ENCODE measurements around the gene RXRG.

Gene RXRG

GRCh38 chr1:165389609-165390008 lies 55.3 kb downstream of the RXRG start:
- DNase-seq (no peak), ATAC-seq (replicated peaks) (no peak)
- Mint-ChIP-seq H3K27me3 (peaks cover 75 to 84% of the 10 kb centered on the region in 2 donors), H3K4me3 (no peak overlapping the region), H3K27ac (no peak overlapping the region), H3K36me3 (ENCODE audit: insufficient read depth) (peaks cover 11% of the 10 kb centered on the region), H3K9me3 (no peaks in the 10 kb centered on the region), H3K4me1 (ENCODE audit: low read depth in 2 of 2) (peaks cover 10% of the 10 kb centered on the region in 2 donors)

- Mint-ChIP-seq H3K4me3 (no peak overlapping the region), H3K36me3 (ENCODE audit: insufficient read depth) (peaks cover 3% of the 10 kb centered on the region), H3K27me3 (peaks cover 74 to 87% of the 10 kb centered on the region in 2 donors), H3K27ac (no peak overlapping the region), H3K9me3 (no peaks in the 10 kb centered on the region), H3K4me1 (ENCODE audit: low read depth in 2 of 2) (peaks cover 3 to 5% of the 10 kb centered on the region in 2 donors)
- DNase-seq (no peak), ATAC-seq (replicated peaks) (no peak)
Measured at GRCh38 chr1:165387961-165388360, 57.0 kb downstream of the RXRG start.

GRCh38 chr1:165387505-165387904 lies 57.4 kb downstream of the RXRG start:
- Mint-ChIP-seq H3K27me3 (peaks cover 74 to 87% of the 10 kb centered on the region in 2 donors), H3K36me3 (ENCODE audit: insufficient read depth) (no peaks in the 10 kb centered on the region), H3K27ac (no peak overlapping the region), H3K4me3 (no peak overlapping the region), H3K4me1 (ENCODE audit: low read depth in 2 of 2) (peaks cover 0 to under 1% of the 10 kb centered on the region in 2 donors), H3K9me3 (no peaks in the 10 kb centered on the region)
- no peak for DNase-seq
- ATAC-seq (replicated peaks) = no peak

GRCh38 chr1:165383599-165384405 lies 61.1 kb downstream of the RXRG start:
- DNase-seq = no peak
- Mint-ChIP-seq H3K36me3 (ENCODE audit: insufficient read depth) (no peaks in the 10 kb centered on the region), H3K27ac (no peak overlapping the region), H3K4me1 (ENCODE audit: low read depth in 2 of 2) (no peaks in the 10 kb centered on the region), H3K9me3 (no peaks in the 10 kb centered on the region), H3K4me3 (no peak overlapping the region), H3K27me3 (peaks cover 68 to 70% of the 10 kb centered on the region in 2 donors)
- no peak for ATAC-seq (replicated peaks)

- Mint-ChIP-seq H3K9me3 (no peaks in the 10 kb centered on the region), H3K4me3 (no peak overlapping the region), H3K4me1 (ENCODE audit: low read depth in 2 of 2) (no peaks in the 10 kb centered on the region), H3K36me3 (ENCODE audit: insufficient read depth) (no peaks in the 10 kb centered on the region), H3K27ac (no peak overlapping the region), H3K27me3 (peaks cover 61 to 62% of the 10 kb centered on the region in 2 donors)
- ATAC-seq (replicated peaks) (no peak), DNase-seq (no peak)
Measured at GRCh38 chr1:165383067-165383466, 61.9 kb downstream of the RXRG start.

- DNase-seq (no peak), ATAC-seq (replicated peaks) (no peak)
- H3K36me3 Mint-ChIP-seq (ENCODE audit: insufficient read depth) = no peaks in the 10 kb centered on the region
- no peak overlapping the region for H3K27ac Mint-ChIP-seq
- no peak overlapping the region for H3K4me3 Mint-ChIP-seq
- peaks cover 53 to 55% of the 10 kb centered on the region in 2 donors for H3K27me3 Mint-ChIP-seq
- H3K9me3 Mint-ChIP-seq = no peaks in the 10 kb centered on the region
- peaks cover 1 to 3% of the 10 kb centered on the region in 2 donors for H3K4me1 Mint-ChIP-seq (ENCODE audit: low read depth in 2 of 2)
Measured at GRCh38 chr1:165381745-165382505, 63.0 kb downstream of the RXRG start.

- no peaks in the 10 kb centered on the region for H3K36me3 Mint-ChIP-seq (ENCODE audit: insufficient read depth)
- H3K27me3 Mint-ChIP-seq = peaks cover 66% of the 10 kb centered on the region in 2 donors
- peaks cover 6 to 13% of the 10 kb centered on the region in 2 donors for H3K4me1 Mint-ChIP-seq (ENCODE audit: low read depth in 2 of 2)
- H3K9me3 Mint-ChIP-seq = no peaks in the 10 kb centered on the region
- DNase-seq = no peak
- no peak overlapping the region for H3K27ac Mint-ChIP-seq
- peak overlapping the region; percentile 60 to 69 for H3K4me3 Mint-ChIP-seq
- ATAC-seq (replicated peaks) = peak; percentile 31
Measured at GRCh38 chr1:165376811-165377311, 68.1 kb downstream of the RXRG start.

GRCh38 chr1:165376041-165376810 lies 68.7 kb downstream of the RXRG start:
- H3K36me3 Mint-ChIP-seq (ENCODE audit: insufficient read depth) = no peaks in the 10 kb centered on the region
- peak in 2 of 3 experiments; percentile 10 to 11 for DNase-seq
- no peak overlapping the region for H3K27ac Mint-ChIP-seq
- peak; percentile 80 for ATAC-seq (replicated peaks)
- peaks cover 6 to 13% of the 10 kb centered on the region in 2 donors for H3K4me1 Mint-ChIP-seq (ENCODE audit: low read depth in 2 of 2)
- peak overlapping the region; percentile 60 to 69 for H3K4me3 Mint-ChIP-seq
- H3K27me3 Mint-ChIP-seq = peaks cover 68 to 72% of the 10 kb centered on the region in 2 donors
- no peaks in the 10 kb centered on the region for H3K9me3 Mint-ChIP-seq

GRCh38 chr1:165375623-165376022 lies 69.3 kb downstream of the RXRG start:
- Mint-ChIP-seq H3K27ac (no peak overlapping the region), H3K4me3 (peak overlapping the region in 1 of 2 donors; percentile 69), H3K27me3 (peaks cover 72 to 78% of the 10 kb centered on the region in 2 donors), H3K4me1 (ENCODE audit: low read depth in 2 of 2) (peaks cover 6 to 13% of the 10 kb centered on the region in 2 donors), H3K9me3 (no peaks in the 10 kb centered on the region), H3K36me3 (ENCODE audit: insufficient read depth) (no peaks in the 10 kb centered on the region)
- DNase-seq = no peak
- ATAC-seq (replicated peaks) = no peak

- DNase-seq (no peak), ATAC-seq (replicated peaks) (no peak)
- H3K9me3 Mint-ChIP-seq = no peaks in the 10 kb centered on the region
- no peak overlapping the region for H3K27ac Mint-ChIP-seq
- peaks cover 5 to 12% of the 10 kb centered on the region in 2 donors for H3K4me1 Mint-ChIP-seq (ENCODE audit: low read depth in 2 of 2)
- H3K4me3 Mint-ChIP-seq = no peak overlapping the region
- H3K36me3 Mint-ChIP-seq (ENCODE audit: insufficient read depth) = no peaks in the 10 kb centered on the region
- peaks cover 88% of the 10 kb centered on the region in 2 donors for H3K27me3 Mint-ChIP-seq
Measured at GRCh38 chr1:165371588-165372225, 73.2 kb downstream of the RXRG start.

- H3K36me3 Mint-ChIP-seq (ENCODE audit: insufficient read depth) = no peaks in the 10 kb centered on the region
Measured at GRCh38 chr1:165369255-165369848, 75.6 kb downstream of the RXRG start.

GRCh38 chr1:165367375-165367993 lies 77.4 kb downstream of the RXRG start:
- Mint-ChIP-seq H3K4me3 (no peak overlapping the region), H3K9me3 (no peaks in the 10 kb centered on the region), H3K4me1 (ENCODE audit: low read depth in 2 of 2) (peaks cover 2 to 5% of the 10 kb centered on the region in 2 donors), H3K27me3 (peaks cover 66 to 68% of the 10 kb centered on the region in 2 donors), H3K36me3 (ENCODE audit: insufficient read depth) (no peaks in the 10 kb centered on the region), H3K27ac (no peak overlapping the region)
- DNase-seq (peak; percentile 72 to 77 (median 73)), ATAC-seq (replicated peaks) (peak; percentile 72)

More at GRCh38 chr1:165369255-165369848, 75.6 kb downstream of the RXRG start:
- peak; percentile 64 for ATAC-seq (replicated peaks)
- peaks cover 82% of the 10 kb centered on the region in 2 donors for H3K27me3 Mint-ChIP-seq
- H3K4me1 Mint-ChIP-seq (ENCODE audit: low read depth in 2 of 2) = peaks cover 2 to 5% of the 10 kb centered on the region in 2 donors
- H3K9me3 Mint-ChIP-seq = no peaks in the 10 kb centered on the region
- no peak overlapping the region for H3K4me3 Mint-ChIP-seq
- DNase-seq = peak; percentile 43 to 47 (median 44)
- no peak overlapping the region for H3K27ac Mint-ChIP-seq

Measured in effector memory CD8-positive, alpha-beta T cell (primary cell).